Measurements from ENCODE around the gene PLEKHJ1. TPM values are rescaled to one million over a fixed set of nuclear protein-coding genes. Genes with fewer than 3 reads are reported as not detected.

Gene PLEKHJ1
- total and polyA plus RNA-seq, 2 of the 8 experiments (the other 6 are each of a cell fraction or from before 2014, with no cell fraction given): 135 to 187 TPM

DNA sequence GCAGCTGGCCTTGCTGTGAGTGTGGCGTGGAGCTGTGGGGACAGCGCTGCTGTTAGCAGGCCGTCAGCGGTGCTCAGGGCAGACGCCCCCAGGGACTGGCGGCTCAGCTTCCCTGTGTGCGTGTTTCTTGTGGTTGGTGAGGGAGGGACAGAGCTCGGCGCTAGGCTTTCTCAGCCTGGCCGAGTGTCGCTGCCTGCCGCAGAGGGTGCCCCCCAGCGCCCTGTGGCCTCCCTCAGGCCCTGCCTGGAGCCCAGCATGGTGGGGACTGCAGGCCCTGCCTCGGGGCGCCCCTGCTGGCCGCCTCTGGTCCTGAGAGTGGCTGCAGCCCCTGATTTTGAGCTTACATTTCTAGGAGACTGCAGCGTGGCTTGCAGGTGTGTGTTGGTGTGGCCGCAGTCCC is 36.9 kb downstream of the PLEKHJ1 start (continued):
- TF ChIP-seq SIN3A (conservative IDR thresholded peaks at IDR 0.05 in 1 of 2, IDR thresholded peaks at IDR 0.05 in 1 of 2; ENCODE audit: low read depth in 1 of 2, low read length in 2 of 2): no peak
- TF ChIP-seq BRCA1 (IDR thresholded peaks at IDR 0.05; ENCODE audit: low read depth, low read length): no peak
